ENCODE results near the gene UTP15.

Gene UTP15

GRCh38 chr5:73624888-73625287 lies 59.3 kb downstream of the UTP15 start:
- DNase-seq, result no peak

- no peak for DNase-seq
Measured at GRCh38 chr5:73625372-73625943, 59.9 kb downstream of the UTP15 start.

GRCh38 chr5:73625944-73626811 lies 60.6 kb downstream of the UTP15 start, which contains the start of gene ARHGEF28:
Gene ARHGEF28 (plus strand): TSS chr5:73626196. CDS start chr5:73684852, 58,656 bp downstream.
- peak; percentile 21 for DNase-seq

GRCh38 chr5:73626814-73627313 lies 61.3 kb downstream of the UTP15 start:
- DNase-seq, result no peak

- DNase-seq, result no peak
Measured at GRCh38 chr5:73629456-73629855, 63.9 kb downstream of the UTP15 start.

GRCh38 chr5:73630765-73631164 lies 65.2 kb downstream of the UTP15 start:
- DNase-seq, result no peak

- DNase-seq, result no peak
Measured at GRCh38 chr5:73631500-73631899, 66.0 kb downstream of the UTP15 start.

Measured in CD4-positive, alpha-beta T cell treated with Interleukin-17A for 1 hour (primary cell).